CD4-positive, alpha-beta T cell treated with Interleukin-6 for 4 hours (primary cell): Measurements from ENCODE around the gene SAMD3.
"Not testable (repeated sequence)": the region's sequence is repeated elsewhere in the genome, so short reads cannot be mapped to it uniquely, and the experiment has no call there.

Experiments used
- DNase-seq: peaks from one replicate; pipeline ENCODE4 v3.0.0-alpha.2; 2020; ENCODE audit warnings: mixed read lengths

The SAMD3 gene

GRCh38 chr6:130127195-130127594 lies 95.6 kb downstream of the SAMD3 start:
- DNase-seq: no peak

GRCh38 chr6:130122243-130122642 lies 100.5 kb downstream of the SAMD3 start:
- no peak for DNase-seq

- no peak for DNase-seq
Observed at GRCh38 chr6:130120731-130121130, 102.0 kb downstream of the SAMD3 start.

- no peak for DNase-seq
Observed at GRCh38 chr6:130119211-130119610, 103.5 kb downstream of the SAMD3 start.

GRCh38 chr6:130118236-130118635 lies 104.5 kb downstream of the SAMD3 start:
- DNase-seq: no peak

GRCh38 chr6:130117187-130117701 lies 105.5 kb downstream of the SAMD3 start:
- DNase-seq: not testable (repeated sequence)

GRCh38 chr6:130116273-130116672 lies 106.5 kb downstream of the SAMD3 start:
- no peak for DNase-seq

GRCh38 chr6:130115036-130115435 lies 107.7 kb downstream of the SAMD3 start:
- DNase-seq: no peak

GRCh38 chr6:130113201-130113710 lies 109.5 kb downstream of the SAMD3 start:
- no peak for DNase-seq

- DNase-seq: no peak
Observed at GRCh38 chr6:130111031-130111430, 111.7 kb downstream of the SAMD3 start.

- no peak for DNase-seq
Observed at GRCh38 chr6:130107710-130108109, 115.0 kb downstream of the SAMD3 start.

GRCh38 chr6:130105996-130106704 lies 116.6 kb downstream of the SAMD3 start:
- no peak for DNase-seq

- DNase-seq: no peak
Observed at GRCh38 chr6:130099119-130099518, 123.6 kb downstream of the SAMD3 start.

- DNase-seq: no peak
Observed at GRCh38 chr6:130098317-130098716, 124.4 kb downstream of the SAMD3 start.
